ENCODE measurements around the gene TTC9C. TPM values are rescaled to one million over a fixed set of nuclear protein-coding genes. Genes with fewer than 3 reads are reported as not detected.

The TTC9C gene
- polyA plus RNA-seq, 2 of the 4 experiments (the other 2 are of a cell fraction): 33.5 to 42.6 TPM

DNA sequence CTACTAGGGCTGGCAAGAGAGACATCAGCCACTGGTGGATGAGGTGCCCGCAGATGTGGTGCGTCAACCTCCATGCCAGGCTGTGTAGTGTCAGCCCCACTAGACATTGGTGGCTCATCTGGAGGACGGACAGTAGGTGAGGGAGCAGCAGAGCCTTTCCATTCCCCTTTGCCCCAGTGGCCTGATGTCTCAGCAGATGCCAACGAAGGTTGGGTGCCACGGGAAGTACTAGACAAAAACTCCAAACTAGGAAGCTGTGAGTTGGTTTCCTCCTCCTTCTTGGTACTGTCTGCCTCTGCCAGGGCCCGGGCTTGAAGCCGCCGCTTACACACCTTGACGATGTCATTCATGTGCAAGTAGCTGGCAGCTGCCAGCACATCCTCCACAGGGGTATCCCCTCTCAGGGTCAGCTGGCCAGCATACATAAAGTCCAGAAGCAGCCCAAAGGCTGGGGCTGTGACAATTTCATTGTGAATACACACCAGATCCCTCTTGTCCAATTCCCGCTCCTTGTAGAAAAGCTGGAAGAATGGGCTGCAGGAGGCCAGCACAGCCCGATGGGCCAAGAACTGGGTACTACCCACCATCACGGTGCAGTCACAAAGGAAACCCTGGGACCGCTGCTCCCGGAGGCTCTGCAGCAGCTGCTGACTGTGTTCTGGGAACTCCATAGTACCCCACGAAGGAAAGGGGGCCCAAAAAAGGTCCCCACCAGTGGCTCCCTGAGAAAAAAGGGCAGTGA lies 24.9 kb downstream of the TTC9C start:
- ATAC-seq: peak; percentile 12 to 17; a peak in 5 of 6 replicates
- peak overlapping the region; percentile 81 for H3K4me2 ChIP-seq
- POLR2A ChIA-PET: interaction anchor here (0.5 to 3.0 kb wide), 36 partner anchors 8 to 200 kb away, joined by 3 to 96 read pairs (median 6); partner anchors contain the start of genes C11orf98, CSKMT, GANAB and HNRNPUL2
- H3K27ac ChIP-seq: peak overlapping the region; percentile 92 to 94
- FAIRE-seq: no peak
- H3K4me3 ChIP-seq: peak overlapping the region; percentile 55
- WGBS (ENCODE audit: missing lambda C conversion rate): 70% methylated on average over 15 of the region's 15 CpGs
- TF ChIP-seq CBX8 (IDR thresholded peaks at IDR 0.05): no peak
- no peak for TF ChIP-seq TFCP2L1 (CRISPR knock-in tag; IDR thresholded peaks at IDR 0.05)
- TF ChIP-seq EP300 (IDR thresholded peaks at IDR 0.05): no peak
- TF ChIP-seq ZSCAN20 (CRISPR knock-in tag; IDR thresholded peaks at IDR 0.05): no peak
- no peak for TF ChIP-seq JUN (IDR thresholded peaks at IDR 0.05)
- TF ChIP-seq EHMT2 (IDR thresholded peaks at IDR 0.05; ENCODE audit: low read depth): no peak
- CTCF ChIA-PET: interaction anchor here (0.6 to 3.2 kb wide), 12 partner anchors 10 to 88 kb away, joined by 3 to 17 read pairs (median 4); partner anchors contain the start of genes HNRNPUL2 and STX5
- H3K4me1 ChIP-seq: peaks cover 11% of the 10 kb centered on the region; the same call in 1 of the 3 replicates
- no peak for DNase-seq (ENCODE audit: low read depth in 1 of 2, low spot score in 1 of 2)
- H3K9me3 ChIP-seq: no peaks in the 10 kb centered on the region

DNA sequence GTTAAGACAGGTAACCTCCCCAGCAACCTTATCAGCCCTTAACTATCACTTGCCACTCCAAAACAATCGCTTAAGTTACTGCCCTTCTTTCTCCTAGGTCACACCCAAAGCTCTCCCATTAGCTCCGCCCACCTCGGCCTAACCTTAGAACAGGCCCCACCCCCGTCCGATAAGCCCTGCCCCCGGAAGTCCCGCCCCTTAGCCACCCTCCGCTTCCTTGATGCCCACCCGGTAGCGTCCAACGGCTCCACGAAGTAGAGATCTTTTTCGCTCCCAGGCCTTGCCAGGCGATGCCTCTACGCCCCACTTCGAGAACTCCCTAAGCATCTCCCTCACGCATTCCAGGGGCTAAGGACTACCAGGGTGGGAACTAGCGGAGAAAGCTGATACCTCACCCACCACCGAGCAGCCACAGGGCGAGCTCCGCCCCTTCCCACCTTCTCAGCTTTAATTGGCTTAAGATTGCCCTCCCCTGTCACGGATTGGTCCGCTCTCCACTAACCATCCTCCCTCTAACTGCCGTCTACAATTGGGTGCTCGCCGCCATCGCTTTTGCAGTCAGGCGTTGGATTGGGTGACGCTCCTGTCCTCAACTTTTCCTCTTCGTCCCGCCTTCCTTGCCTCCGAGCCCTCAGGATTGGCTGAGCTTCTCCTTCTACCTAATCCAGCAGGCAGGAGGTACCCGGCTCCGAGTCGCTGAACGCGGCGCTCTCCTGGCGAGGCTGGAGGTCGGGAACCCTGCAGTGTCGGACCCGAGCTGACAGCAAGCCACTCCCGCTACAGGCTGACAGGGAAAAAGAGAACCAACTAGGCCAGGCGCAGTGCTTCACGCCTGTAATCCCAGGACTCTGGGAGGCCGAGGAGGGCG lies 25.7 kb downstream of the TTC9C start, which contains the start of gene ZBTB3:
ZBTB3 (minus strand) TSS at position 425 of the 868 bp plus-strand sequence. CDS start 496 bp downstream, outside the sequence.
- H3K4me1 ChIP-seq: peaks cover 11% of the 10 kb centered on the region; the same call in 1 of the 3 replicates
- under 1% methylated on average over 43 of the region's 47 CpGs for WGBS (ENCODE audit: missing lambda C conversion rate)
- no peak for TF ChIP-seq EHMT2 (IDR thresholded peaks at IDR 0.05; ENCODE audit: low read depth)
- TF ChIP-seq RFX5 (IDR thresholded peaks at IDR 0.05): peak; percentile 51; the same call in 1 of the 2 replicates
- peak; percentile 36 to 92; a peak in 4 of 5 replicates for TF ChIP-seq JUN (IDR thresholded peaks at IDR 0.05)
- TF ChIP-seq ZNF302 (CRISPR knock-in tag; IDR thresholded peaks at IDR 0.05): no peak
- TF ChIP-seq, protein P1, sequence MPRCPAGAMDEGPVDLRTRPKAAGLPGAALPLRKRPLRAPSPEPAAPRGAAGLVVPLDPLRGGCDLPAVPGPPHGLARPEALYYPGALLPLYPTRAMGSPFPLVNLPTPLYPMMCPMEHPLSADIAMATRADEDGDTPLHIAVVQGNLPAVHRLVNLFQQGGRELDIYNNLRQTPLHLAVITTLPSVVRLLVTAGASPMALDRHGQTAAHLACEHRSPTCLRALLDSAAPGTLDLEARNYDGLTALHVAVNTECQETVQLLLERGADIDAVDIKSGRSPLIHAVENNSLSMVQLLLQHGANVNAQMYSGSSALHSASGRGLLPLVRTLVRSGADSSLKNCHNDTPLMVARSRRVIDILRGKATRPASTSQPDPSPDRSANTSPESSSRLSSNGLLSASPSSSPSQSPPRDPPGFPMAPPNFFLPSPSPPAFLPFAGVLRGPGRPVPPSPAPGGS (IDR thresholded peaks at IDR 0.05): peak; percentile 44
- TF ChIP-seq, protein P2, sequence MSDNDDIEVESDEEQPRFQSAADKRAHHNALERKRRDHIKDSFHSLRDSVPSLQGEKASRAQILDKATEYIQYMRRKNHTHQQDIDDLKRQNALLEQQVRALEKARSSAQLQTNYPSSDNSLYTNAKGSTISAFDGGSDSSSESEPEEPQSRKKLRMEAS (IDR thresholded peaks at IDR 0.05): peak; percentile 80
- TF ChIP-seq, protein P3, sequence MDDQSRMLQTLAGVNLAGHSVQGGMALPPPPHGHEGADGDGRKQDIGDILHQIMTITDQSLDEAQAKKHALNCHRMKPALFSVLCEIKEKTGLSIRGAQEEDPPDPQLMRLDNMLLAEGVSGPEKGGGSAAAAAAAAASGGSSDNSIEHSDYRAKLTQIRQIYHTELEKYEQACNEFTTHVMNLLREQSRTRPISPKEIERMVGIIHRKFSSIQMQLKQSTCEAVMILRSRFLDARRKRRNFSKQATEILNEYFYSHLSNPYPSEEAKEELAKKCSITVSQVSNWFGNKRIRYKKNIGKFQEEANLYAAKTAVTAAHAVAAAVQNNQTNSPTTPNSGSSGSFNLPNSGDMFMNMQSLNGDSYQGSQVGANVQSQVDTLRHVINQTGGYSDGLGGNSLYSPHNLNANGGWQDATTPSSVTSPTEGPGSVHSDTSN (IDR thresholded peaks at IDR 0.05): peak; percentile 83
- peak; percentile 59 for TF ChIP-seq PHF8 (IDR thresholded peaks at IDR 0.05; ENCODE audit: borderline replicate concordance, low read depth)
- no peak for TF ChIP-seq POLR2AphosphoS2 (conservative IDR thresholded peaks at IDR 0.05; ENCODE audit: low read length)
- peak; percentile 87; the same call in 1 of the 2 replicates for TF ChIP-seq CHD4 (IDR thresholded peaks at IDR 0.05; ENCODE audit: borderline replicate concordance)
- TF ChIP-seq, protein P4, sequence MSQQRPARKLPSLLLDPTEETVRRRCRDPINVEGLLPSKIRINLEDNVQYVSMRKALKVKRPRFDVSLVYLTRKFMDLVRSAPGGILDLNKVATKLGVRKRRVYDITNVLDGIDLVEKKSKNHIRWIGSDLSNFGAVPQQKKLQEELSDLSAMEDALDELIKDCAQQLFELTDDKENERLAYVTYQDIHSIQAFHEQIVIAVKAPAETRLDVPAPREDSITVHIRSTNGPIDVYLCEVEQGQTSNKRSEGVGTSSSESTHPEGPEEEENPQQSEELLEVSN (IDR thresholded peaks at IDR 0.05; ENCODE audit: borderline replicate concordance, low read depth): 0 out of 2 replicates have a peak, but pooled peaks have one; percentile 33
- peak; percentile 86 for TF ChIP-seq POLR2A (IDR thresholded peaks at IDR 0.05; ENCODE audit: low read length)
- FAIRE-seq: peak; percentile 80
- no peaks in the 10 kb centered on the region for H3K9me3 ChIP-seq
- ATAC-seq: peak; percentile 98 to 99
- peak within 1 kb of the TSS; percentile 92 to 94 for H3K27ac ChIP-seq
- ChIA-PET CTCF (interaction anchor here (0.6 to 3.2 kb wide), 12 partner anchors 11 to 152 kb away, joined by 3 to 17 read pairs (median 4); partner anchors contain the start of genes HNRNPUL2 and STX5), POLR2A (interaction anchor here (0.5 to 3.0 kb wide), 40 partner anchors 8 to 308 kb away, joined by 3 to 96 read pairs (median 6); partner anchors contain the start of genes C11orf98, CSKMT, EEF1G and GANAB)
- H3K4me3 ChIP-seq: peak within 1 kb of the TSS; percentile 55
- peak within 1 kb of the TSS; percentile 91 for H3K4me2 ChIP-seq
- DNase-seq (ENCODE audit: low read depth in 1 of 2, low spot score in 1 of 2): peak; percentile 99 to 100

All from A549 (cell line).